Sigmoid colon (tissue), 7 donors: ENCODE data around the gene DAGLA. TPM values are rescaled to one million over a fixed set of nuclear protein-coding genes. Genes with fewer than 3 reads are reported as not detected.

ENCODE experiments used
- DNase-seq: peaks from one replicate; pipeline ENCODE4 v3.0.0-alpha.2; 2019
- H3K27ac ChIP-seq, 4 donors: fragments of 200-600 bp; sonication (generic); one replicate each; pipeline ENCODE4 v1.5.1; 2016 to 2019; ENCODE audit warnings: mild to moderate bottlenecking in 1 of 4
- H3K27me3 ChIP-seq, 3 donors: fragments of 200-600 bp; sonication (generic); one replicate each; pipeline ENCODE4 v1.5.1; 2019; ENCODE audit warnings: mild to moderate bottlenecking in 1 of 3
- H3K36me3 ChIP-seq, 4 donors: fragments of 200-600 bp; sonication (generic); one replicate each; pipeline ENCODE4 v1.5.1; 2016 to 2019
- H3K4me1 ChIP-seq, 4 donors: fragments of 200-600 bp; sonication (generic); one replicate each; pipeline ENCODE4 v1.5.1; 2017 to 2019
- H3K4me3 ChIP-seq, 4 donors: fragments of 200-600 bp; sonication (generic); one replicate each; pipeline ENCODE4 v1.5.1; 2017 to 2019; ENCODE audit warnings: mild to moderate bottlenecking in 2 of 4, moderate library complexity in 1 of 4
- H3K9me3 ChIP-seq, 4 donors: fragments of 200-600 bp in 3 of 4; sonication (generic) in 3 of 4; one replicate each; pipeline versions ENCODE4 v1.5.1 to v1.6.1; 2013 to 2019
- EP300 ChIP-seq, 4 donors: sonication (generic); formaldehyde crosslinking; IDR thresholded peaks; one replicate each; pipeline ENCODE4 v1.6.1; 2017; ENCODE audit warnings: antibody characterized with exemption in 4 of 4
- POLR2A ChIP-seq, 2 donors: fragments of 450-650 bp; IDR thresholded peaks; one replicate each; pipeline ENCODE4 v1.6.1; 2016; ENCODE audit warnings: antibody characterized with exemption in 2 of 2, mild to moderate bottlenecking in 2 of 2, moderate library complexity in 2 of 2
- POLR2AphosphoS5 ChIP-seq, 4 donors: sonication (generic); formaldehyde crosslinking; IDR thresholded peaks; one replicate each; pipeline ENCODE4 v1.6.1; 2017; ENCODE audit warnings: antibody characterized with exemption in 4 of 4
- WGBS, 2 donors: extraction: QIAGEN DNeasy Blood & Tissue Kit; methylation state at CpG; one replicate each; pipeline ENCODE4 v1.1.7; 2013; 5-methylcytosine and 5-hydroxymethylcytosine counted together
- intact Hi-C: fragments of 100-400 bp; cut with DNase I; formaldehyde crosslinking; loops from one replicate; pipeline ENCODE4 v1.15.1; 2023
- polyA plus RNA-seq, 3 donors: library from polyadenylated mRNA; stranded (reverse); fragments of 200-250 nt; gene quantifications; one replicate each; pipeline ENCODE4 v1.2.3, GENCODE V29; 2013
- total RNA-seq, 4 donors: library from RNA; depleted of rRNA; stranded (reverse); fragments of >200 nt; gene quantifications; one replicate each; pipeline ENCODE4 v1.1.0, GENCODE V29; 2016
- TF ChIP-seq, protein P1 (sequence below), 4 experiments: fragments of 450-650 bp in 3 of 4; fragments of 200-600 bp in 1 of 4; IDR thresholded peaks; one replicate each; pipeline ENCODE4 v1.5.1; 2016 to 2019; ENCODE audit warnings: antibody characterized with exemption in 4 of 4, mild to moderate bottlenecking in 3 of 4, moderate library complexity in 2 of 4
- donor health status: healthy with polysubstance abuse.
- donor health status: Bipolar disorder and iron deficiency.
- donor health status: healthy.

DAGLA gene
- total and polyA plus RNA-seq, 7 donors, result 1.8 to 6.2 (median 2.1) TPM

DNA sequence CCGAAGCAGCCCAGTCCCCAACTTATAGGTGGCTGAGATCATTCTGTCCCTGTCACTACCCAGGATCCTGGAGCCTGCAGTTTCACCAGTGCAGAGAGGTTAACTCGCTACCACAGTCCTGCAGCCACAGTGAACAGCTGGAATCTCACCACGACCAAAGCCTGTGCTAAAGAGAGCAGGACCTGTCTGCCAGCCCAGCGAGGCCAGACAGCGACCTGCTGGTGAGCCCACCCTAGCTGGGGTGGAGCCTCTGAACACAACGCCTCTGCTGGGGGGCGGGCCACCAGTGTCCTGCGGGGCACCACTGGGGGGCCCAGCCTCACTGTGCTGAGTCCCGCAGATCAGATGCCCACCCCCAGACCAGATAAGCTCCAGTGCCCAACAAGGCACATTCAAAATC, 33.3 kb downstream of the DAGLA start:
- no peaks in the 10 kb centered on the region for H3K27me3 ChIP-seq
- H3K27ac ChIP-seq, result no peak overlapping the region
- DNase-seq, result no peak
- 79% methylated on average over 9 of the region's 9 CpGs for WGBS, 2 donors
- H3K9me3 ChIP-seq, result no peaks in the 10 kb centered on the region
- intact Hi-C loops, result no loop called here
- H3K4me1 ChIP-seq, result peaks cover 0 to 11% (median 10%) of the 10 kb centered on the region in 4 donors
- H3K36me3 ChIP-seq, result no peaks in the 10 kb centered on the region
- TF ChIP-seq EP300 (IDR thresholded peaks at IDR 0.05), result no peak
- TF ChIP-seq, protein P1, sequence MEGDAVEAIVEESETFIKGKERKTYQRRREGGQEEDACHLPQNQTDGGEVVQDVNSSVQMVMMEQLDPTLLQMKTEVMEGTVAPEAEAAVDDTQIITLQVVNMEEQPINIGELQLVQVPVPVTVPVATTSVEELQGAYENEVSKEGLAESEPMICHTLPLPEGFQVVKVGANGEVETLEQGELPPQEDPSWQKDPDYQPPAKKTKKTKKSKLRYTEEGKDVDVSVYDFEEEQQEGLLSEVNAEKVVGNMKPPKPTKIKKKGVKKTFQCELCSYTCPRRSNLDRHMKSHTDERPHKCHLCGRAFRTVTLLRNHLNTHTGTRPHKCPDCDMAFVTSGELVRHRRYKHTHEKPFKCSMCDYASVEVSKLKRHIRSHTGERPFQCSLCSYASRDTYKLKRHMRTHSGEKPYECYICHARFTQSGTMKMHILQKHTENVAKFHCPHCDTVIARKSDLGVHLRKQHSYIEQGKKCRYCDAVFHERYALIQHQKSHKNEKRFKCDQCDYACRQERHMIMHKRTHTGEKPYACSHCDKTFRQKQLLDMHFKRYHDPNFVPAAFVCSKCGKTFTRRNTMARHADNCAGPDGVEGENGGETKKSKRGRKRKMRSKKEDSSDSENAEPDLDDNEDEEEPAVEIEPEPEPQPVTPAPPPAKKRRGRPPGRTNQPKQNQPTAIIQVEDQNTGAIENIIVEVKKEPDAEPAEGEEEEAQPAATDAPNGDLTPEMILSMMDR (IDR thresholded peaks at IDR 0.05), result no peak
- no peak overlapping the region for H3K4me3 ChIP-seq

DNA sequence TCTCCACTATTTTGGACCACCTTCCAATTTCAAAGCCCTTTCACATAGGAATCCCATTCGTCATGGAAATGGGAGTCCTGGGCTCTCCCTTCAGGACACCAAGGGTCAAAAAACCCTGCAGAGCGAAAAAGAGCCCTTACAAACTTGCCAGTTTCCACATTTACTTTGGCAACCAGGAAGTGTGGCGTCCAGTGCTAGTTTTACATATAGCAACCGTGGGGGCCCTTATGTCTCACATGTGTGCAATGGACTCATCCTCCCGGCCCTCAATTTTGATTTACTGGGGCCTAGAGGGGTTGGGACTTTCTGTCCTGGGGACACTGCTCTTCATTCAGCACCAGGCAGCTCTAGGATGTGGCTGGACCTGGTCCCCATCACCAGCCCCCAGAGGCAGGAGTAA, 33.7 kb downstream of the DAGLA start:
- WGBS, 2 donors, result 54 to 67% methylated on average over 5 of the region's 5 CpGs
- no peaks in the 10 kb centered on the region for H3K9me3 ChIP-seq
- TF ChIP-seq, protein P1 (IDR thresholded peaks at IDR 0.05), result no peak
- TF ChIP-seq POLR2A (IDR thresholded peaks at IDR 0.05) (no peak), EP300 (IDR thresholded peaks at IDR 0.05) (no peak), POLR2AphosphoS5 (IDR thresholded peaks at IDR 0.05) (no peak)
- no peak for DNase-seq
- no peaks in the 10 kb centered on the region for H3K36me3 ChIP-seq
- H3K27me3 ChIP-seq, result no peaks in the 10 kb centered on the region
- H3K27ac ChIP-seq, result no peak overlapping the region
- peaks cover 0 to 15% (median 14%) of the 10 kb centered on the region in 4 donors for H3K4me1 ChIP-seq
- no peak overlapping the region for H3K4me3 ChIP-seq
- intact Hi-C loops, result no loop called here

DNA sequence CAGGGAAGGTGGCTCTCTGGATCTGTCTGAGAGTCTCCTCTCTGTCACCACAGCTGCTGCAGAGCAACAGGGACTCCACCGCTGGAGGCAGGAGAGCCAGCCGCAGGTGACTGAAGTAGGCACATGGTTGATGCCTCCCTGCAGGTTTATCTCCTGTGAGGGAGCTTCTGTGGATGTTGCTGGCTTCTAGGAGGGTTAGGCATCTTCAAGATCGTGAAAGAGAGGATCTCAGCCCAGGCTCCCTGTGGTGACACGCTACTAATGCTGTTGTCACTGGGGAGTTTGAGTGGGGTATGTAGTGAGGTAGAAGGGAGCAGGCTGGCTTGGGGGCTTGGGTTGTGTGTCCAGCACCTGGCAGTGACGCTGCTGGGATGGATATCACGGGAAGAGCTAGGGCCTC, 34.1 kb downstream of the DAGLA start:
- intact Hi-C loops, result no loop called here
- Histone ChIP-seq H3K27ac (no peak overlapping the region), H3K4me1 (peaks cover 0 to 19% (median 18%) of the 10 kb centered on the region in 4 donors), H3K4me3 (no peak overlapping the region), H3K36me3 (no peaks in the 10 kb centered on the region), H3K27me3 (no peaks in the 10 kb centered on the region), H3K9me3 (no peaks in the 10 kb centered on the region)
- 79 to 84% methylated on average over 6 of the region's 6 CpGs for WGBS, 2 donors
- TF ChIP-seq EP300 (IDR thresholded peaks at IDR 0.05) (no peak), POLR2AphosphoS5 (IDR thresholded peaks at IDR 0.05) (no peak), POLR2A (IDR thresholded peaks at IDR 0.05) (no peak)
- TF ChIP-seq, protein P1 (IDR thresholded peaks at IDR 0.05), result no peak
- DNase-seq, result no peak

DNA sequence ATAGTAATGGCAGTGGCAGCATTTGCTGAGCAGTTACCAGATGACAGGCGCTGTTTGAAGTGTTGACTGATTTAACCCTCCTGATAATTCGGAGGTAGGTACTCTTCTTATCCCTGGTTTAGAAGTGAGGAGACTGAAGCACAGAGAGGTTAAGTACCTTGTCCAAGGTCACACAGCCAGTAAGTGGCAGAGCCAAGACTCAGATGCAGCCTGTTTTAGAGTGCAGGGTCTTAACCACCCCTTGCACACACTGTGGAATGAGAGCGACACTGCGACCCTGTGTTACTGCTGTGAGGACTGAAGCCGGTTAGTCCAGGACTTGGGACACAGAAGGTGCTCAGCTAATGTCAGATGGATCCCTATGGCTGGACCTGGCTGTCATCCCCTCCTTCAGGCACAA, 34.7 kb downstream of the DAGLA start:
- H3K4me1 ChIP-seq, result peaks cover 0 to 21% (median 20%) of the 10 kb centered on the region in 4 donors
- no peak overlapping the region for H3K4me3 ChIP-seq
- DNase-seq, result no peak
- H3K9me3 ChIP-seq, result no peaks in the 10 kb centered on the region
- H3K36me3 ChIP-seq, result no peaks in the 10 kb centered on the region
- intact Hi-C loops, result loop anchor here (5.0 kb wide), 1 partner anchor 33 kb away; the partner anchor contains the start of gene DAGLA
- 94 to 97% methylated on average over 5 of the region's 5 CpGs for WGBS, 2 donors
- H3K27ac ChIP-seq, result no peak overlapping the region
- no peak for TF ChIP-seq EP300 (IDR thresholded peaks at IDR 0.05)
- TF ChIP-seq, protein P1 (IDR thresholded peaks at IDR 0.05), result no peak
- TF ChIP-seq POLR2AphosphoS5 (IDR thresholded peaks at IDR 0.05), result no peak
- TF ChIP-seq POLR2A (IDR thresholded peaks at IDR 0.05), result no peak
- no peaks in the 10 kb centered on the region for H3K27me3 ChIP-seq

DNA sequence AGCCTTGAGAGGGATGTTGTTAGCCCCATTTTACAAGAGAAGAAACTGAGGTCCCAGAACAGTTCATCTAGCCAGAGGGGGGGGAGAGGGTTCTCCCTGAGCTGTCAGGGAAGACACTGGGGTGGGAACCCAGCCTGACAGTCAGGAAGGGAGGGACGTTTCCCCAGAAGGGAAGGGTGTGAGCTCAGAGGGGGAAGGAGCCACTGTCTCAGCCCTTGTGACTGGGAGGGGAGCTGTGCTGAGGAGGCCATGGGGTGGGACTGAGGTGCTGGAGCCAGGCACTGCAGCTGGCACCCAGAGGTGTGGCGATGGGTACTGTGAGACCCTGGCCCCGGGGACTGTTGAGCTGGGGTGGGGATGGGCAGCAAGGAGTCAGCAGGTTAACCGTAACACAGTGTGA, 35.7 kb downstream of the DAGLA start:
- TF ChIP-seq POLR2A (IDR thresholded peaks at IDR 0.05) (no peak), EP300 (IDR thresholded peaks at IDR 0.05) (no peak), POLR2AphosphoS5 (IDR thresholded peaks at IDR 0.05) (no peak)
- TF ChIP-seq, protein P1 (IDR thresholded peaks at IDR 0.05), result no peak
- intact Hi-C loops, result loop anchor here (5.0 kb wide), 1 partner anchor 34 kb away; the partner anchor contains the start of gene DAGLA
- WGBS, 2 donors, result 53 to 67% methylated on average over 4 of the region's 4 CpGs

More for the DNA sequence above, 35.7 kb downstream of the DAGLA start:
- H3K27ac ChIP-seq, result no peak overlapping the region
- no peaks in the 10 kb centered on the region for H3K27me3 ChIP-seq
- no peak overlapping the region for H3K4me3 ChIP-seq
- peaks cover 0 to 6% (median 0%) of the 10 kb centered on the region in 4 donors for H3K36me3 ChIP-seq
- no peak for DNase-seq
- no peaks in the 10 kb centered on the region for H3K9me3 ChIP-seq
- H3K4me1 ChIP-seq, result peaks cover 0 to 21% (median 20%) of the 10 kb centered on the region in 4 donors
